Activated CD4-positive, alpha-beta T cell treated with anti-CD3 and anti-CD28 coated beads, Interleukin-2, amount 50 U/mL, for 48 hours (primary cell): ENCODE data around the gene CDK5RAP2.
"Not testable (repeated sequence)": the region's sequence is repeated elsewhere in the genome, so short reads cannot be mapped to it uniquely, and the experiment has no call there.

ENCODE experiments used
- DNase-seq, 2 experiments: peaks; one replicate each; pipeline ENCODE4 v3.0.0-alpha.2; 2020

The CDK5RAP2 gene

GRCh38 chr9:120464176-120464886, 115.6 kb downstream of the CDK5RAP2 start:
- no peak for DNase-seq

GRCh38 chr9:120463765-120464164, 116.2 kb downstream of the CDK5RAP2 start:
- DNase-seq = no peak

GRCh38 chr9:120461677-120462076, 118.3 kb downstream of the CDK5RAP2 start:
- not testable (repeated sequence) for DNase-seq

- no peak for DNase-seq
These were observed 123.7 kb downstream of the CDK5RAP2 start for GRCh38 chr9:120456218-120456617.

- DNase-seq = no peak
These were observed 125.5 kb downstream of the CDK5RAP2 start for GRCh38 chr9:120454467-120454866.

- DNase-seq = no peak
These were observed 126.2 kb downstream of the CDK5RAP2 start for GRCh38 chr9:120453792-120454191.

GRCh38 chr9:120452631-120453030, 127.3 kb downstream of the CDK5RAP2 start:
- DNase-seq = no peak

- DNase-seq = no peak
These were observed 129.1 kb downstream of the CDK5RAP2 start for GRCh38 chr9:120450916-120451315.

- DNase-seq = no peak
These were observed 130.4 kb downstream of the CDK5RAP2 start for GRCh38 chr9:120449566-120449965.

- DNase-seq = no peak
These were observed 131.9 kb downstream of the CDK5RAP2 start for GRCh38 chr9:120447959-120448500.

- DNase-seq = no peak
These were observed 133.3 kb downstream of the CDK5RAP2 start for GRCh38 chr9:120446671-120447070.

- no peak for DNase-seq
These were observed 136.0 kb downstream of the CDK5RAP2 start for GRCh38 chr9:120443976-120444375.

GRCh38 chr9:120443489-120443888, 136.5 kb downstream of the CDK5RAP2 start:
- no peak for DNase-seq

GRCh38 chr9:120442308-120442995, 137.5 kb downstream of the CDK5RAP2 start:
- DNase-seq = no peak

- DNase-seq = no peak
These were observed 138.3 kb downstream of the CDK5RAP2 start for GRCh38 chr9:120441426-120442307.

GRCh38 chr9:120440791-120441190, 139.2 kb downstream of the CDK5RAP2 start:
- no peak for DNase-seq

GRCh38 chr9:120439926-120440325, 140.0 kb downstream of the CDK5RAP2 start:
- DNase-seq = no peak

- no peak for DNase-seq
These were observed 141.0 kb downstream of the CDK5RAP2 start for GRCh38 chr9:120438836-120439546.

GRCh38 chr9:120438111-120438510, 141.9 kb downstream of the CDK5RAP2 start:
- no peak for DNase-seq

- no peak for DNase-seq
These were observed 142.9 kb downstream of the CDK5RAP2 start for GRCh38 chr9:120436983-120437475.

- no peak for DNase-seq
These were observed 143.5 kb downstream of the CDK5RAP2 start for GRCh38 chr9:120436446-120436845.

GRCh38 chr9:120435091-120435490, 144.9 kb downstream of the CDK5RAP2 start:
- DNase-seq = no peak
